HUES6 (cell line): Measurements from ENCODE around the gene SPPL2A.

Experiments used
- H3K27ac ChIP-seq: 2 replicates; pipeline ENCODE4 v1.7.0; 2013; ENCODE audit warnings: low read depth, mild to moderate bottlenecking, low read length, inconsistent platforms
- H3K27me3 ChIP-seq: 2 replicates; pipeline ENCODE4 v1.6.1; 2013; ENCODE audit warnings: low read length; ENCODE audit not compliant: control insufficient read depth, insufficient read depth
- H3K36me3 ChIP-seq: 2 replicates; pipeline ENCODE4 v1.6.1; 2013; ENCODE audit warnings: low read length; ENCODE audit not compliant: control insufficient read depth, insufficient read depth
- H3K4me1 ChIP-seq: 2 replicates; pipeline ENCODE4 v1.6.1; 2013; ENCODE audit warnings: low read length; ENCODE audit not compliant: control insufficient read depth, insufficient read depth
- H3K4me3 ChIP-seq: 2 replicates; pipeline ENCODE4 v1.5.1; 2013; ENCODE audit warnings: low read depth, low read length
- H3K9ac ChIP-seq: one replicate; pipeline ENCODE4 v1.6.1; 2013; ENCODE audit warnings: mild to moderate bottlenecking, low read length
- H3K9me3 ChIP-seq: 2 replicates; pipeline ENCODE4 v1.6.1; 2013; ENCODE audit warnings: low read depth, low read length; ENCODE audit not compliant: control insufficient read depth, insufficient read depth

The SPPL2A gene

DNA sequence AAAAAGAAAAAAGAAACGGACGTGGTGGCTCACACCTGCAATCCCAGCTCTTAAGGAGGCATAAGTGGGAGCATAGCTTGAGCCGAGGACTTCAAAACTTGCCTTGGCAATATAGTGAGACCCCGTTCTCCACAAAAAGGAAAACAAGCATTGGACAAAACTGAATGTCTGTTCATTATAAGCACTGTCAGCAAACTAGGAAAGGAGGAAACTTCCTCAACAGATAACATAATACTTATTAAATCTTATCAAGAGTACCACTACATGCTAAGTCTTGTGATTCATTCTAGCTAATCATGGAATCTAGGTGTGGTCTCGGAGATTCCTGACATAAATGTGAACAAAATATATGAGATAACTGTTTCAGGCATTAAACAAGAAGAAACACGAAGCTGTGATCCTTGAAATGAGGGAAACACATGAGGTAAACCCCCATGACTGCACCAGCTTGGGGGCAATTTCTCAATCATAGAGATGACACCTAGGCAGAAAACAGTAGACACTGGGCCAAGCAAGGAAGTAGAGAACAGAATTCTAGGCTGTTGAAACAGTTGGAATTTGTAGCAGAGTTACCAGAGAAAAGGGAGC is 112.3 kb downstream of the SPPL2A start:
- no peaks in the 10 kb centered on the region for H3K27me3 ChIP-seq
- no peak overlapping the region for H3K4me3 ChIP-seq
- H3K4me1 ChIP-seq: peaks cover 8% of the 10 kb centered on the region; the same call in 1 of the 2 replicates
- no peak overlapping the region for H3K9ac ChIP-seq
- peaks cover 65% of the 10 kb centered on the region for H3K36me3 ChIP-seq
- H3K9me3 ChIP-seq: no peaks in the 10 kb centered on the region
- no peak overlapping the region for H3K27ac ChIP-seq

DNA sequence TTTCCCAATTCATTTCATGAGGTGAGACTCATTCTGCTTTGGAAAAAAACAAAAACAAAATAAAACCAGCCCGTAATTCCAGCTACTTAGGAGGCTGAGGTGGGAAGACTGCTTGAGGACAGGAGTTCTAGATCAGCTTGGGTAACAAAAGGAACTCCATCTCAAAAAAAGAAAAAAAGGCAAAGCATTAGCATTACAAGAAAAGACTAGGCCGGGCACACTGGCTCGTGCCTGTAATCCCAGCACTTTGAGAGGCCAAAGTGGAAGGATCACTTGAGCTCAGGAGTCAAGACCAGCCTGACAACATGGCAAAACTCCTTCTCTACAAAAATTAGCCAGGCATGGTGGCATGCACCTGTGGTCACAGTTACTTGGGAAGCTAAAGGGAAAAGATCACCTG is 112.8 kb downstream of the SPPL2A start:
- Histone ChIP-seq H3K36me3 (peaks cover 69% of the 10 kb centered on the region), H3K9ac (no peak overlapping the region), H3K9me3 (no peaks in the 10 kb centered on the region), H3K27me3 (no peaks in the 10 kb centered on the region), H3K4me1 (peaks cover 8% of the 10 kb centered on the region; the same call in 1 of the 2 replicates), H3K27ac (no peak overlapping the region), H3K4me3 (no peak overlapping the region)
